ENCODE measurements around the gene VAV3. TPM values are rescaled to one million over a fixed set of nuclear protein-coding genes. Genes with fewer than 3 reads are reported as not detected.

Gene VAV3
- total RNA-seq, 1 donor from 2014 or later, result 159 TPM

GRCh38 chr1:107604825-107605224 is 360.2 kb downstream of the VAV3 start:
- Mint-ChIP-seq H3K27me3 (ENCODE audit: unreplicated experiment) (peaks cover 3% of the 10 kb centered on the region), H3K27ac (ENCODE audit: unreplicated experiment) (peak overlapping the region; percentile 22), H3K9me3 (ENCODE audit: unreplicated experiment) (no peaks in the 10 kb centered on the region), H3K4me1 (ENCODE audit: unreplicated experiment) (peaks cover 9% of the 10 kb centered on the region), H3K36me3 (ENCODE audit: low read depth, unreplicated experiment) (peaks cover 22% of the 10 kb centered on the region), H3K4me3 (ENCODE audit: unreplicated experiment) (no peak overlapping the region)
- TF ChIP-seq, protein P1, sequence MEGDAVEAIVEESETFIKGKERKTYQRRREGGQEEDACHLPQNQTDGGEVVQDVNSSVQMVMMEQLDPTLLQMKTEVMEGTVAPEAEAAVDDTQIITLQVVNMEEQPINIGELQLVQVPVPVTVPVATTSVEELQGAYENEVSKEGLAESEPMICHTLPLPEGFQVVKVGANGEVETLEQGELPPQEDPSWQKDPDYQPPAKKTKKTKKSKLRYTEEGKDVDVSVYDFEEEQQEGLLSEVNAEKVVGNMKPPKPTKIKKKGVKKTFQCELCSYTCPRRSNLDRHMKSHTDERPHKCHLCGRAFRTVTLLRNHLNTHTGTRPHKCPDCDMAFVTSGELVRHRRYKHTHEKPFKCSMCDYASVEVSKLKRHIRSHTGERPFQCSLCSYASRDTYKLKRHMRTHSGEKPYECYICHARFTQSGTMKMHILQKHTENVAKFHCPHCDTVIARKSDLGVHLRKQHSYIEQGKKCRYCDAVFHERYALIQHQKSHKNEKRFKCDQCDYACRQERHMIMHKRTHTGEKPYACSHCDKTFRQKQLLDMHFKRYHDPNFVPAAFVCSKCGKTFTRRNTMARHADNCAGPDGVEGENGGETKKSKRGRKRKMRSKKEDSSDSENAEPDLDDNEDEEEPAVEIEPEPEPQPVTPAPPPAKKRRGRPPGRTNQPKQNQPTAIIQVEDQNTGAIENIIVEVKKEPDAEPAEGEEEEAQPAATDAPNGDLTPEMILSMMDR (IDR thresholded peaks at IDR 0.05; ENCODE audit: unreplicated experiment), result no peak
- no peak for DNase-seq (ENCODE audit: low spot score)

DNA sequence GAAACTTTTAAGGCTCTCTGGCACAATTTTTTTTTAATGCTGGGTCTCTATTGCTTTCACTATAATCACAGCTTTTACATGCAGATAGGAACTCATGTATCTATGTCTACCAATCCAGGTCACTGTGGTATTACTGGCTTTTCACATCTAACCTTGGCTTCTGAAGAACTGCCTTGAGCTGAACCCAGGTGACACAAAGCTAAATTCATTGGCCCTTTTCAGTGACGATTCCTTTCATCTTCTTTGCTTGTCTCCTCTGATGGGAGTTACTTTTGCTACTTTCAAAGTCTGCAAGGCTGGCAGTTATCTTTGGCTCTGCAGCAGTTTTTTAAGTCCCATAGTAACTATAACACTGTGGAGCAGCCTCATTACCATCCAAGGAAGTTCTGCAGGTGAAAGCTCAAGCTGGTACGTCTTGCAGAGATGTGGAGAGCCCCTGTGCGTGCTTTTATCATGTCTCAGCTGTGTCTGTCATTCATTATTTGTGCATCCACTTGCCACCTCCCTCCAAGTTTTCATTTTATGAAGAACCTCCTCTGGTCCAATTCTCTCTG is 364.3 kb downstream of the VAV3 start:
- Mint-ChIP-seq H3K27me3 (ENCODE audit: unreplicated experiment) (no peaks in the 10 kb centered on the region), H3K27ac (ENCODE audit: unreplicated experiment) (no peak overlapping the region), H3K4me1 (ENCODE audit: unreplicated experiment) (peaks cover 15% of the 10 kb centered on the region), H3K4me3 (ENCODE audit: unreplicated experiment) (no peak overlapping the region), H3K9me3 (ENCODE audit: unreplicated experiment) (no peaks in the 10 kb centered on the region), H3K36me3 (ENCODE audit: low read depth, unreplicated experiment) (peaks cover 27% of the 10 kb centered on the region)
- no peak for DNase-seq (ENCODE audit: low spot score)
- TF ChIP-seq, protein P1 (IDR thresholded peaks at IDR 0.05; ENCODE audit: unreplicated experiment), result no peak

GRCh38 chr1:107599220-107599619 is 365.8 kb downstream of the VAV3 start:
- peaks cover 18% of the 10 kb centered on the region for H3K4me1 Mint-ChIP-seq (ENCODE audit: unreplicated experiment)
- peak overlapping the region; percentile 54 for H3K27ac Mint-ChIP-seq (ENCODE audit: unreplicated experiment)
- DNase-seq (ENCODE audit: low spot score), result no peak
- H3K4me3 Mint-ChIP-seq (ENCODE audit: unreplicated experiment), result no peak overlapping the region
- no peaks in the 10 kb centered on the region for H3K9me3 Mint-ChIP-seq (ENCODE audit: unreplicated experiment)
- TF ChIP-seq, protein P1 (IDR thresholded peaks at IDR 0.05; ENCODE audit: unreplicated experiment), result no peak
- H3K27me3 Mint-ChIP-seq (ENCODE audit: unreplicated experiment), result peaks cover 2% of the 10 kb centered on the region
- H3K36me3 Mint-ChIP-seq (ENCODE audit: low read depth, unreplicated experiment), result peaks cover 31% of the 10 kb centered on the region

- Mint-ChIP-seq H3K27ac (ENCODE audit: unreplicated experiment) (no peak overlapping the region), H3K9me3 (ENCODE audit: unreplicated experiment) (no peaks in the 10 kb centered on the region), H3K4me1 (ENCODE audit: unreplicated experiment) (peaks cover 21% of the 10 kb centered on the region), H3K36me3 (ENCODE audit: low read depth, unreplicated experiment) (peaks cover 31% of the 10 kb centered on the region), H3K4me3 (ENCODE audit: unreplicated experiment) (no peak overlapping the region), H3K27me3 (ENCODE audit: unreplicated experiment) (peaks cover 2% of the 10 kb centered on the region)
- TF ChIP-seq, protein P1 (IDR thresholded peaks at IDR 0.05; ENCODE audit: unreplicated experiment), result no peak
- DNase-seq (ENCODE audit: low spot score), result no peak
These were observed 367.7 kb downstream of the VAV3 start for GRCh38 chr1:107597290-107597689.

- TF ChIP-seq, protein P1 (IDR thresholded peaks at IDR 0.05; ENCODE audit: unreplicated experiment), result no peak
These were observed 370.4 kb downstream of the VAV3 start for GRCh38 chr1:107594536-107594935.

More at GRCh38 chr1:107594536-107594935, 370.4 kb downstream of the VAV3 start:
- Mint-ChIP-seq H3K9me3 (ENCODE audit: unreplicated experiment) (no peaks in the 10 kb centered on the region), H3K4me1 (ENCODE audit: unreplicated experiment) (peaks cover 24% of the 10 kb centered on the region), H3K27ac (ENCODE audit: unreplicated experiment) (no peak overlapping the region), H3K27me3 (ENCODE audit: unreplicated experiment) (peaks cover 2% of the 10 kb centered on the region), H3K36me3 (ENCODE audit: low read depth, unreplicated experiment) (peaks cover 36% of the 10 kb centered on the region), H3K4me3 (ENCODE audit: unreplicated experiment) (no peak overlapping the region)
- no peak for DNase-seq (ENCODE audit: low spot score)

Measured in endothelial cell (in vitro differentiated cells).